HEK293 (cell line): ENCODE results near the gene BTRC.

ENCODE experiments used
- BCL11A ChIP-seq: fragments of 450-650 bp; formaldehyde crosslinking; IDR thresholded peaks from 2 replicates; pipeline ENCODE4 v1.5.1; 2016; ENCODE audit warnings: low read depth, missing biosample characterization, missing genetic modification characterization
- FEZF1 ChIP-seq: fragments of 450-650 bp; formaldehyde crosslinking; IDR thresholded peaks from 2 replicates; pipeline ENCODE4 v1.5.1; 2016; ENCODE audit warnings: missing biosample characterization, missing genetic modification characterization
- HOXD13 ChIP-seq: sonication (generic); formaldehyde crosslinking; IDR thresholded peaks from 2 replicates; pipeline ENCODE4 v1.8.0; 2022; ENCODE audit warnings: missing genetic modification reagents, borderline replicate concordance
- TRIM28 ChIP-seq: IDR thresholded peaks from 2 replicates; pipeline ENCODE4 v1.6.1; 2011; ENCODE audit warnings: low read length, control low read depth, borderline replicate concordance
- ZBTB1 ChIP-seq: fragments of 450-650 bp; formaldehyde crosslinking; IDR thresholded peaks from 2 replicates; pipeline ENCODE4 v1.5.1; 2016; ENCODE audit warnings: missing biosample characterization, missing genetic modification characterization
- ZBTB20 ChIP-seq: fragments of 450-650 bp; formaldehyde crosslinking; IDR thresholded peaks from 2 replicates; pipeline ENCODE4 v1.5.1; 2016; ENCODE audit warnings: missing biosample characterization, missing genetic modification characterization
- ZBTB21 ChIP-seq: fragments of 450-650 bp; formaldehyde crosslinking; IDR thresholded peaks from 2 replicates; pipeline ENCODE4 v1.5.1; 2017; ENCODE audit warnings: missing biosample characterization, missing genetic modification characterization
- ZNF133 ChIP-seq: fragments of 450-650 bp; formaldehyde crosslinking; IDR thresholded peaks from 2 replicates; pipeline ENCODE4 v1.5.1; 2016; ENCODE audit warnings: missing biosample characterization, missing genetic modification characterization
- ZNF266 ChIP-seq: fragments of 450-650 bp; formaldehyde crosslinking; IDR thresholded peaks from 2 replicates; pipeline ENCODE4 v1.5.1; 2016; ENCODE audit warnings: missing biosample characterization, missing genetic modification characterization, low read depth
- ZNF302 ChIP-seq: fragments of 450-650 bp; formaldehyde crosslinking; IDR thresholded peaks from 2 replicates; pipeline ENCODE4 v1.5.1; 2016; ENCODE audit warnings: missing biosample characterization, missing genetic modification characterization, low read depth
- ZNF324 ChIP-seq: fragments of 450-650 bp; formaldehyde crosslinking; IDR thresholded peaks from 2 replicates; pipeline ENCODE4 v1.5.1; 2016; ENCODE audit warnings: missing biosample characterization, missing genetic modification characterization
- ZNF529 ChIP-seq: fragments of 450-650 bp; formaldehyde crosslinking; IDR thresholded peaks from 2 replicates; pipeline ENCODE4 v1.5.1; 2017; ENCODE audit warnings: missing genetic modification characterization, missing biosample characterization; ENCODE audit not compliant: insufficient replicate concordance
- ZNF558 ChIP-seq: fragments of 450-650 bp; formaldehyde crosslinking; IDR thresholded peaks from 2 replicates; pipeline ENCODE4 v1.5.1; 2016; ENCODE audit warnings: missing biosample characterization, missing genetic modification characterization
- ZNF624 ChIP-seq: fragments of 450-650 bp; formaldehyde crosslinking; IDR thresholded peaks from 2 replicates; pipeline ENCODE4 v1.5.1; 2017; ENCODE audit warnings: missing biosample characterization, missing genetic modification characterization
- ZNF664 ChIP-seq: fragments of 450-650 bp; formaldehyde crosslinking; IDR thresholded peaks from 2 replicates; pipeline ENCODE4 v1.5.1; 2016; ENCODE audit warnings: missing biosample characterization, missing genetic modification characterization
- ZNF704 ChIP-seq: fragments of 450-650 bp; formaldehyde crosslinking; IDR thresholded peaks from 2 replicates; pipeline ENCODE4 v1.5.1; 2016; ENCODE audit warnings: missing biosample characterization, missing genetic modification characterization
- ZNF837 ChIP-seq: fragments of 450-650 bp; formaldehyde crosslinking; IDR thresholded peaks from 2 replicates; pipeline ENCODE4 v1.5.1; 2016; ENCODE audit warnings: missing biosample characterization, missing genetic modification characterization
- ZSCAN4 ChIP-seq: fragments of 450-650 bp; formaldehyde crosslinking; IDR thresholded peaks from 2 replicates; pipeline ENCODE4 v1.5.1; 2017; ENCODE audit warnings: missing biosample characterization, missing genetic modification characterization
- ZXDB ChIP-seq: fragments of 450-650 bp; formaldehyde crosslinking; IDR thresholded peaks from 2 replicates; pipeline ENCODE4 v1.5.1; 2016; ENCODE audit warnings: missing biosample characterization, missing genetic modification characterization
- TF ChIP-seq, protein P1 (sequence below): sonication (generic); formaldehyde crosslinking; IDR thresholded peaks from 2 replicates; pipeline ENCODE4 v1.8.1; 2022; ENCODE audit warnings: mild to moderate bottlenecking, moderate library complexity, missing genetic modification reagents
- TF ChIP-seq, protein P2 (sequence below): fragments of 450-650 bp; formaldehyde crosslinking; IDR thresholded peaks from 2 replicates; pipeline ENCODE4 v1.5.1; 2016; ENCODE audit warnings: missing biosample characterization, missing genetic modification characterization
- TF ChIP-seq, protein P3 (sequence below): fragments of 450-650 bp; formaldehyde crosslinking; conservative IDR thresholded peaks from 2 replicates; pipeline ENCODE4 v1.5.1; 2016; ENCODE audit warnings: low read depth, missing biosample characterization, missing genetic modification characterization
- TF ChIP-seq, protein P4 (sequence below): fragments of 450-650 bp; formaldehyde crosslinking; IDR thresholded peaks from 2 replicates; pipeline ENCODE4 v1.5.1; 2016; ENCODE audit warnings: missing biosample characterization, missing genetic modification characterization, borderline replicate concordance
- TF ChIP-seq, protein P5 (sequence below): fragments of 450-650 bp; formaldehyde crosslinking; IDR thresholded peaks from 2 replicates; pipeline ENCODE4 v1.5.1; 2017; ENCODE audit warnings: missing biosample characterization, mild to moderate bottlenecking, missing genetic modification characterization, moderate library complexity

BTRC gene

DNA sequence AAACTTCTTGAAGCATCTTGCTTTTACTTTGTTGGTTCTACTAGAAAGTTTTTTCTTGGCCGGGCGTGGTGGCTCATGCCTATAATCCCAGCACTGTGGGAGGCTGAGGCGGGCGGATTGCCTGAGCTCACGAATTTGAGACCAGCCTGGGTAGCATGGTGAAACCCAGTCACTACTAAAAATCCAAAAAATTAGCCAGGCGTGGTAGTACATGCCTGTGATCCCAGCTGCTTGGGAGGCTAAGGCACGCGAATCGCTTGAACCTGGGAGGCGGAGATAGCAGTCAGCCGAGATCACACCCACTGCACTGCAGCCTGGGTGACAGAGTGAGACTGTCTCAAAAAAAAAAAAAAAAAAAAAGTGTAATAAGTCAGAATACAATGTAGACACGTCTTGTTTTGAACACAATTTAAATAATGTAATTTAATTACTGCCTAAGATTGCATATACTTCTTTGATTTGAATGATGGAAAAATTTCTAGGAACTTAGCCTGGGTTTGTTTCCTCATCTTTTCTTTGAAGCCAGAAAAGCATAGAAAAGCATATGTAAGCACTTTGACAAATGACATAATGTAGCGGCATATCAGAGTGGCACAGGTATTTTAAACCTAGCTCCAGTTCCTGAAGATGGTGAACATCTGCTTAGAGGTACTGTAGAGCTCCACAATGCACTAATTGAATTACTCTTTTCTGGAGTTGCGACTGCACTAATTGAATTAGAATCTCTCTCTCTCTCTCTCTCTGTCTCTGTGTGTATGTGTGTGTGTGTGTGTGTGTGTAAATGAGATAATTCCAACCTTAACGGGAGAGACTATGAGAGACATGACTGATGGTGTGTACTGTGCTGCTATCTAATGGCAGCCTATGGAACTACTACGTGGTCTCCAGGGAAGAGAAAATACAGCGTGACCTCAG lies 87.8 kb downstream of the BTRC start (continued):
- TF ChIP-seq ZSCAN4 (tag by site-specific recombination) (peak; percentile 99), ZBTB21 (tag by site-specific recombination) (peak; percentile 93), ZXDB (tag by site-specific recombination) (peak; percentile 96), TRIM28 (peak; percentile 85; the same call in 1 of the 2 replicates), ZNF133 (tag by site-specific recombination) (no peak), FEZF1 (tag by site-specific recombination) (peak; percentile 81), ZNF664 (tag by site-specific recombination) (peak; percentile 98), ZBTB1 (tag by site-specific recombination) (peak; percentile 87), ZNF558 (tag by site-specific recombination) (peak; percentile 95), ZNF624 (tag by site-specific recombination) (peak; percentile 47; the same call in 1 of the 2 replicates), HOXD13 (no peak), ZNF529 (no peak), ZNF837 (peak; percentile 94; the same call in 1 of the 2 replicates), ZNF324 (tag by site-specific recombination) (peak; percentile 99), ZNF704 (tag by site-specific recombination) (no peak), ZNF302 (tag by site-specific recombination) (no peak), ZBTB20 (tag by site-specific recombination) (peak; percentile 35; the same call in 1 of the 2 replicates), BCL11A (tag by site-specific recombination) (peak; percentile 99), ZNF266 (tag by site-specific recombination) (no peak)
- TF ChIP-seq, protein P1, sequence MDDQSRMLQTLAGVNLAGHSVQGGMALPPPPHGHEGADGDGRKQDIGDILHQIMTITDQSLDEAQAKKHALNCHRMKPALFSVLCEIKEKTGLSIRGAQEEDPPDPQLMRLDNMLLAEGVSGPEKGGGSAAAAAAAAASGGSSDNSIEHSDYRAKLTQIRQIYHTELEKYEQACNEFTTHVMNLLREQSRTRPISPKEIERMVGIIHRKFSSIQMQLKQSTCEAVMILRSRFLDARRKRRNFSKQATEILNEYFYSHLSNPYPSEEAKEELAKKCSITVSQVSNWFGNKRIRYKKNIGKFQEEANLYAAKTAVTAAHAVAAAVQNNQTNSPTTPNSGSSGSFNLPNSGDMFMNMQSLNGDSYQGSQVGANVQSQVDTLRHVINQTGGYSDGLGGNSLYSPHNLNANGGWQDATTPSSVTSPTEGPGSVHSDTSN (CRISPR knock-in tag), result no peak
- TF ChIP-seq, protein P2, sequence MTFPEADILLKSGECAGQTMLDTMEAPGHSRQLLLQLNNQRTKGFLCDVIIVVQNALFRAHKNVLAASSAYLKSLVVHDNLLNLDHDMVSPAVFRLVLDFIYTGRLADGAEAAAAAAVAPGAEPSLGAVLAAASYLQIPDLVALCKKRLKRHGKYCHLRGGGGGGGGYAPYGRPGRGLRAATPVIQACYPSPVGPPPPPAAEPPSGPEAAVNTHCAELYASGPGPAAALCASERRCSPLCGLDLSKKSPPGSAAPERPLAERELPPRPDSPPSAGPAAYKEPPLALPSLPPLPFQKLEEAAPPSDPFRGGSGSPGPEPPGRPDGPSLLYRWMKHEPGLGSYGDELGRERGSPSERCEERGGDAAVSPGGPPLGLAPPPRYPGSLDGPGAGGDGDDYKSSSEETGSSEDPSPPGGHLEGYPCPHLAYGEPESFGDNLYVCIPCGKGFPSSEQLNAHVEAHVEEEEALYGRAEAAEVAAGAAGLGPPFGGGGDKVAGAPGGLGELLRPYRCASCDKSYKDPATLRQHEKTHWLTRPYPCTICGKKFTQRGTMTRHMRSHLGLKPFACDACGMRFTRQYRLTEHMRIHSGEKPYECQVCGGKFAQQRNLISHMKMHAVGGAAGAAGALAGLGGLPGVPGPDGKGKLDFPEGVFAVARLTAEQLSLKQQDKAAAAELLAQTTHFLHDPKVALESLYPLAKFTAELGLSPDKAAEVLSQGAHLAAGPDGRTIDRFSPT (tag by site-specific recombination), result peak; percentile 92
- TF ChIP-seq, protein P3, sequence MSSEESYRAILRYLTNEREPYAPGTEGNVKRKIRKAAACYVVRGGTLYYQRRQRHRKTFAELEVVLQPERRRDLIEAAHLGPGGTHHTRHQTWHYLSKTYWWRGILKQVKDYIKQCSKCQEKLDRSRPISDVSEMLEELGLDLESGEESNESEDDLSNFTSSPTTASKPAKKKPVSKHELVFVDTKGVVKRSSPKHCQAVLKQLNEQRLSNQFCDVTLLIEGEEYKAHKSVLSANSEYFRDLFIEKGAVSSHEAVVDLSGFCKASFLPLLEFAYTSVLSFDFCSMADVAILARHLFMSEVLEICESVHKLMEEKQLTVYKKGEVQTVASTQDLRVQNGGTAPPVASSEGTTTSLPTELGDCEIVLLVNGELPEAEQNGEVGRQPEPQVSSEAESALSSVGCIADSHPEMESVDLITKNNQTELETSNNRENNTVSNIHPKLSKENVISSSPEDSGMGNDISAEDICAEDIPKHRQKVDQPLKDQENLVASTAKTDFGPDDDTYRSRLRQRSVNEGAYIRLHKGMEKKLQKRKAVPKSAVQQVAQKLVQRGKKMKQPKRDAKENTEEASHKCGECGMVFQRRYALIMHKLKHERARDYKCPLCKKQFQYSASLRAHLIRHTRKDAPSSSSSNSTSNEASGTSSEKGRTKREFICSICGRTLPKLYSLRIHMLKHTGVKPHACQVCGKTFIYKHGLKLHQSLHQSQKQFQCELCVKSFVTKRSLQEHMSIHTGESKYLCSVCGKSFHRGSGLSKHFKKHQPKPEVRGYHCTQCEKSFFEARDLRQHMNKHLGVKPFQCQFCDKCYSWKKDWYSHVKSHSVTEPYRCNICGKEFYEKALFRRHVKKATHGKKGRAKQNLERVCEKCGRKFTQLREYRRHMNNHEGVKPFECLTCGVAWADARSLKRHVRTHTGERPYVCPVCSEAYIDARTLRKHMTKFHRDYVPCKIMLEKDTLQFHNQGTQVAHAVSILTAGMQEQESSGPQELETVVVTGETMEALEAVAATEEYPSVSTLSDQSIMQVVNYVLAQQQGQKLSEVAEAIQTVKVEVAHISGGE (tag by site-specific recombination), result no peak
- TF ChIP-seq, protein P4, sequence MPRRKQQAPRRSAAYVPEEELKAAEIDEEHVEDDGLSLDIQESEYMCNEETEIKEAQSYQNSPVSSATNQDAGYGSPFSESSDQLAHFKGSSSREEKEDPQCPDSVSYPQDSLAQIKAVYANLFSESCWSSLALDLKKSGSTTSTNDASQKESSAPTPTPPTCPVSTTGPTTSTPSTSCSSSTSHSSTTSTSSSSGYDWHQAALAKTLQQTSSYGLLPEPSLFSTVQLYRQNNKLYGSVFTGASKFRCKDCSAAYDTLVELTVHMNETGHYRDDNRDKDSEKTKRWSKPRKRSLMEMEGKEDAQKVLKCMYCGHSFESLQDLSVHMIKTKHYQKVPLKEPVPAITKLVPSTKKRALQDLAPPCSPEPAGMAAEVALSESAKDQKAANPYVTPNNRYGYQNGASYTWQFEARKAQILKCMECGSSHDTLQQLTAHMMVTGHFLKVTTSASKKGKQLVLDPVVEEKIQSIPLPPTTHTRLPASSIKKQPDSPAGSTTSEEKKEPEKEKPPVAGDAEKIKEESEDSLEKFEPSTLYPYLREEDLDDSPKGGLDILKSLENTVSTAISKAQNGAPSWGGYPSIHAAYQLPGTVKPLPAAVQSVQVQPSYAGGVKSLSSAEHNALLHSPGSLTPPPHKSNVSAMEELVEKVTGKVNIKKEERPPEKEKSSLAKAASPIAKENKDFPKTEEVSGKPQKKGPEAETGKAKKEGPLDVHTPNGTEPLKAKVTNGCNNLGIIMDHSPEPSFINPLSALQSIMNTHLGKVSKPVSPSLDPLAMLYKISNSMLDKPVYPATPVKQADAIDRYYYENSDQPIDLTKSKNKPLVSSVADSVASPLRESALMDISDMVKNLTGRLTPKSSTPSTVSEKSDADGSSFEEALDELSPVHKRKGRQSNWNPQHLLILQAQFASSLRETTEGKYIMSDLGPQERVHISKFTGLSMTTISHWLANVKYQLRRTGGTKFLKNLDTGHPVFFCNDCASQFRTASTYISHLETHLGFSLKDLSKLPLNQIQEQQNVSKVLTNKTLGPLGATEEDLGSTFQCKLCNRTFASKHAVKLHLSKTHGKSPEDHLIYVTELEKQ (tag by site-specific recombination), result peak; percentile 99
- TF ChIP-seq, protein P5, sequence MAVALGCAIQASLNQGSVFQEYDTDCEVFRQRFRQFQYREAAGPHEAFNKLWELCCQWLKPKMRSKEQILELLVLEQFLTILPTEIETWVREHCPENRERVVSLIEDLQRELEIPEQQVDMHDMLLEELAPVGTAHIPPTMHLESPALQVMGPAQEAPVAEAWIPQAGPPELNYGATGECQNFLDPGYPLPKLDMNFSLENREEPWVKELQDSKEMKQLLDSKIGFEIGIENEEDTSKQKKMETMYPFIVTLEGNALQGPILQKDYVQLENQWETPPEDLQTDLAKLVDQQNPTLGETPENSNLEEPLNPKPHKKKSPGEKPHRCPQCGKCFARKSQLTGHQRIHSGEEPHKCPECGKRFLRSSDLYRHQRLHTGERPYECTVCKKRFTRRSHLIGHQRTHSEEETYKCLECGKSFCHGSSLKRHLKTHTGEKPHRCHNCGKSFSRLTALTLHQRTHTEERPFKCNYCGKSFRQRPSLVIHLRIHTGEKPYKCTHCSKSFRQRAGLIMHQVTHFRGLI (tag by site-specific recombination), result 0 out of 2 replicates have a peak, but pooled peaks have one; percentile 43
